ENCODE results near the gene PKIG. TPM values are rescaled to one million over a fixed set of nuclear protein-coding genes. Genes with fewer than 3 reads are reported as not detected.

The PKIG gene
- total and polyA plus RNA-seq, 2 experiments from 2014 or later, result 29.7 to 33.2 TPM

DNA sequence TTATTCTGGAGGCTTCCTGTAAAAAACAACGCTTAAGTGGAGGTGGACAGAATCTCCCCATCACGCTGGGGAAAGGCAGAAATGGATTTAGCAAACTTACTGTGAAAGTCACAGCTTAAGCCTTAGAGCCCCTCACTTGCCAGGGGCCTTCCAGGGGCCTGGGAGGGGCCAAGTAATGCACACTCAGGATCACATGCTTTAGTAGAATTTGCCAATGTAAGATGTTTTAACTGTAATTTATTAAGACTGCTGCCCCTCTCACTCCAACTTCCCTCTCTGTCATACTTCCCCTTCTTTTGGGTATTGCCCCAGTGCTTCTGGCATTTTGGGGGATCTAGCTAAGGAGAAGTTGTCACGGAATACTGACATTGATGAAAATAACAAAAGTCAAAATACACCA is 81.8 kb downstream of the PKIG start:
- ATAC-seq, result no peak
- no peaks in the 10 kb centered on the region for H4K20me1 ChIP-seq (replicated peaks; ENCODE audit: insufficient read depth)
- H3K79me2 ChIP-seq (replicated peaks; ENCODE audit: insufficient read depth), result no peaks in the 10 kb centered on the region
- H3K4me1 ChIP-seq (ENCODE audit: insufficient read depth), result no peaks in the 10 kb centered on the region
- Mint-ChIP-seq H3K36me3 (ENCODE audit: low read depth) (no peaks in the 10 kb centered on the region), H3K27ac (no peak overlapping the region), H3K4me3 (no peak overlapping the region), H3K4me1 (peaks cover 3% of the 10 kb centered on the region; the same call in 2 of the 3 replicates), H3K9me3 (no peaks in the 10 kb centered on the region; the same call in 2 of the 3 replicates), H3K27me3 (ENCODE audit: insufficient read depth, low read depth, poor library complexity) (peaks cover 6% of the 10 kb centered on the region)
- no peak overlapping the region for H3K27ac ChIP-seq (ENCODE audit: low read depth)
- H3F3A ChIP-seq (replicated peaks; ENCODE audit: low read depth), result no peaks in the 10 kb centered on the region
- H3K36me3 ChIP-seq (ENCODE audit: insufficient read depth), result no peaks in the 10 kb centered on the region
- H3K4me3 ChIP-seq, result no peak overlapping the region
- no peaks in the 10 kb centered on the region for H3K9me2 ChIP-seq (ENCODE audit: insufficient read depth)
- H3K4me2 ChIP-seq, result no peak overlapping the region
- TF ChIP-seq, protein P1, sequence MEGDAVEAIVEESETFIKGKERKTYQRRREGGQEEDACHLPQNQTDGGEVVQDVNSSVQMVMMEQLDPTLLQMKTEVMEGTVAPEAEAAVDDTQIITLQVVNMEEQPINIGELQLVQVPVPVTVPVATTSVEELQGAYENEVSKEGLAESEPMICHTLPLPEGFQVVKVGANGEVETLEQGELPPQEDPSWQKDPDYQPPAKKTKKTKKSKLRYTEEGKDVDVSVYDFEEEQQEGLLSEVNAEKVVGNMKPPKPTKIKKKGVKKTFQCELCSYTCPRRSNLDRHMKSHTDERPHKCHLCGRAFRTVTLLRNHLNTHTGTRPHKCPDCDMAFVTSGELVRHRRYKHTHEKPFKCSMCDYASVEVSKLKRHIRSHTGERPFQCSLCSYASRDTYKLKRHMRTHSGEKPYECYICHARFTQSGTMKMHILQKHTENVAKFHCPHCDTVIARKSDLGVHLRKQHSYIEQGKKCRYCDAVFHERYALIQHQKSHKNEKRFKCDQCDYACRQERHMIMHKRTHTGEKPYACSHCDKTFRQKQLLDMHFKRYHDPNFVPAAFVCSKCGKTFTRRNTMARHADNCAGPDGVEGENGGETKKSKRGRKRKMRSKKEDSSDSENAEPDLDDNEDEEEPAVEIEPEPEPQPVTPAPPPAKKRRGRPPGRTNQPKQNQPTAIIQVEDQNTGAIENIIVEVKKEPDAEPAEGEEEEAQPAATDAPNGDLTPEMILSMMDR (conservative IDR thresholded peaks at IDR 0.05; ENCODE audit: low read depth in 2 of 2), result no peak
- TF ChIP-seq REST (IDR thresholded peaks at IDR 0.05; ENCODE audit: unreplicated experiment) (no peak), POLR2AphosphoS5 (IDR thresholded peaks at IDR 0.05; ENCODE audit: low read depth) (no peak), STAT1 (IDR thresholded peaks at IDR 0.05; ENCODE audit: unreplicated experiment) (no peak), EZH2 (IDR thresholded peaks at IDR 0.05; ENCODE audit: low read depth, unreplicated experiment) (no peak), ETS1 (IDR thresholded peaks at IDR 0.05) (no peak), ZNF331 (CRISPR knock-in tag; IDR thresholded peaks at IDR 0.05; ENCODE audit: low read depth) (no peak), CREB1 (CRISPR knock-in tag; IDR thresholded peaks at IDR 0.05; ENCODE audit: low read depth) (no peak), NANOG (IDR thresholded peaks at IDR 0.05; ENCODE audit: borderline replicate concordance) (no peak), EZH2phosphoT487 (IDR thresholded peaks at IDR 0.05; ENCODE audit: unreplicated experiment) (no peak), ZNF114 (CRISPR knock-in tag; IDR thresholded peaks at IDR 0.05) (no peak), JUNB (IDR thresholded peaks at IDR 0.05; ENCODE audit: unreplicated experiment) (no peak)
- TF ChIP-seq, protein P2, sequence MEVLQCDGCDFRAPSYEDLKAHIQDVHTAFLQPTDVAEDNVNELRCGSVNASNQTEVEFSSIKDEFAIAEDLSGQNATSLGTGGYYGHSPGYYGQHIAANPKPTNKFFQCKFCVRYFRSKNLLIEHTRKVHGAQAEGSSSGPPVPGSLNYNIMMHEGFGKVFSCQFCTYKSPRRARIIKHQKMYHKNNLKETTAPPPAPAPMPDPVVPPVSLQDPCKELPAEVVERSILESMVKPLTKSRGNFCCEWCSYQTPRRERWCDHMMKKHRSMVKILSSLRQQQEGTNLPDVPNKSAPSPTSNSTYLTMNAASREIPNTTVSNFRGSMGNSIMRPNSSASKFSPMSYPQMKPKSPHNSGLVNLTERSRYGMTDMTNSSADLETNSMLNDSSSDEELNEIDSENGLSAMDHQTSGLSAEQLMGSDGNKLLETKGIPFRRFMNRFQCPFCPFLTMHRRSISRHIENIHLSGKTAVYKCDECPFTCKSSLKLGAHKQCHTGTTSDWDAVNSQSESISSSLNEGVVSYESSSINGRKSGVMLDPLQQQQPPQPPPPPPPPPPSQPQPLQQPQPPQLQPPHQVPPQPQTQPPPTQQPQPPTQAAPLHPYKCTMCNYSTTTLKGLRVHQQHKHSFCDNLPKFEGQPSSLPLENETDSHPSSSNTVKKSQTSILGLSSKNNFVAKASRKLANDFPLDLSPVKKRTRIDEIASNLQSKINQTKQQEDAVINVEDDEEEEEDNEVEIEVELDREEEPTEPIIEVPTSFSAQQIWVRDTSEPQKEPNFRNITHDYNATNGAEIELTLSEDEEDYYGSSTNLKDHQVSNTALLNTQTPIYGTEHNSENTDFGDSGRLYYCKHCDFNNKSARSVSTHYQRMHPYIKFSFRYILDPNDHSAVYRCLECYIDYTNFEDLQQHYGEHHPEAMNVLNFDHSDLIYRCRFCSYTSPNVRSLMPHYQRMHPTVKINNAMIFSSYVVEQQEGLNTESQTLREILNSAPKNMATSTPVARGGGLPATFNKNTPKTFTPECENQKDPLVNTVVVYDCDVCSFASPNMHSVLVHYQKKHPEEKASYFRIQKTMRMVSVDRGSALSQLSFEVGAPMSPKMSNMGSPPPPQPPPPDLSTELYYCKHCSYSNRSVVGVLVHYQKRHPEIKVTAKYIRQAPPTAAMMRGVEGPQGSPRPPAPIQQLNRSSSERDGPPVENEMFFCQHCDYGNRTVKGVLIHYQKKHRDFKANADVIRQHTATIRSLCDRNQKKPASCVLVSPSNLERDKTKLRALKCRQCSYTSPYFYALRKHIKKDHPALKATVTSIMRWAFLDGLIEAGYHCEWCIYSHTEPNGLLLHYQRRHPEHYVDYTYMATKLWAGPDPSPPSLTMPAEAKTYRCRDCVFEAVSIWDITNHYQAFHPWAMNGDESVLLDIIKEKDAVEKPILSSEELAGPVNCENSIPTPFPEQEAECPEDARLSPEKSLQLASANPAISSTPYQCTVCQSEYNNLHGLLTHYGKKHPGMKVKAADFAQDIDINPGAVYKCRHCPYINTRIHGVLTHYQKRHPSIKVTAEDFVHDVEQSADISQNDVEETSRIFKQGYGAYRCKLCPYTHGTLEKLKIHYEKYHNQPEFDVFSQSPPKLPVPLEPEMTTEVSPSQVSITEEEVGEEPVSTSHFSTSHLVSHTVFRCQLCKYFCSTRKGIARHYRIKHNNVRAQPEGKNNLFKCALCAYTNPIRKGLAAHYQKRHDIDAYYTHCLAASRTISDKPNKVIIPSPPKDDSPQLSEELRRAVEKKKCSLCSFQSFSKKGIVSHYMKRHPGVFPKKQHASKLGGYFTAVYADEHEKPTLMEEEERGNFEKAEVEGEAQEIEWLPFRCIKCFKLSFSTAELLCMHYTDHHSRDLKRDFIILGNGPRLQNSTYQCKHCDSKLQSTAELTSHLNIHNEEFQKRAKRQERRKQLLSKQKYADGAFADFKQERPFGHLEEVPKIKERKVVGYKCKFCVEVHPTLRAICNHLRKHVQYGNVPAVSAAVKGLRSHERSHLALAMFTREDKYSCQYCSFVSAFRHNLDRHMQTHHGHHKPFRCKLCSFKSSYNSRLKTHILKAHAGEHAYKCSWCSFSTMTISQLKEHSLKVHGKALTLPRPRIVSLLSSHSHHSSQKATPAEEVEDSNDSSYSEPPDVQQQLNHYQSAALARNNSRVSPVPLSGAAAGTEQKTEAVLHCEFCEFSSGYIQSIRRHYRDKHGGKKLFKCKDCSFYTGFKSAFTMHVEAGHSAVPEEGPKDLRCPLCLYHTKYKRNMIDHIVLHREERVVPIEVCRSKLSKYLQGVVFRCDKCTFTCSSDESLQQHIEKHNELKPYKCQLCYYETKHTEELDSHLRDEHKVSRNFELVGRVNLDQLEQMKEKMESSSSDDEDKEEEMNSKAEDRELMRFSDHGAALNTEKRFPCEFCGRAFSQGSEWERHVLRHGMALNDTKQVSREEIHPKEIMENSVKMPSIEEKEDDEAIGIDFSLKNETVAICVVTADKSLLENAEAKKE (CRISPR knock-in tag; IDR thresholded peaks at IDR 0.05), result no peak
- H2AFZ ChIP-seq, result no peak overlapping the region
- DNase-seq (ENCODE audit: low spot score), result no peak
- no peaks in the 10 kb centered on the region for H3K27me3 ChIP-seq (ENCODE audit: insufficient read depth)

Measured in GM23338 (cell line).